ENCODE results near the gene MYZAP. TPM values are rescaled to one million over a fixed set of nuclear protein-coding genes. Genes with fewer than 3 reads are reported as not detected.

The MYZAP gene
- total and polyA plus RNA-seq, 2 of the 8 experiments (the other 6 are each of a cell fraction or from before 2014, with no cell fraction given) = 0.41 to 0.65 TPM

GRCh38 chr15:57591822-57592367 is at the start of gene MYZAP (continued):
- no peak for TF ChIP-seq JUN (IDR thresholded peaks at IDR 0.05; ENCODE audit: low read depth, low read length)
- TF ChIP-seq E2F6 (IDR thresholded peaks at IDR 0.05) = no peak
- no peak for TF ChIP-seq POLR2AphosphoS5 (IDR thresholded peaks at IDR 0.05; ENCODE audit: low read depth, low read length)
- TF ChIP-seq CEBPB (IDR thresholded peaks at IDR 0.05; ENCODE audit: low read depth, low read length) = no peak
- TF ChIP-seq SIRT6 (IDR thresholded peaks at IDR 0.05; ENCODE audit: low read length) = no peak
- peak; percentile 58; the same call in 1 of the 2 replicates for TF ChIP-seq EGR1 (IDR thresholded peaks at IDR 0.05; ENCODE audit: borderline replicate concordance, low read depth, low read length)
- TF ChIP-seq BRCA1 (IDR thresholded peaks at IDR 0.05; ENCODE audit: low read depth, low read length) = no peak
- no peak for TF ChIP-seq CBX5 (IDR thresholded peaks at IDR 0.05; ENCODE audit: low read depth, low read length)
- no peak for TF ChIP-seq TAF7 (optimal IDR thresholded peaks at IDR 0.05; ENCODE audit: borderline replicate concordance, low read depth, low read length)
- TF ChIP-seq SIX5 (IDR thresholded peaks at IDR 0.05; ENCODE audit: low read depth, low read length) = no peak
- TF ChIP-seq SP4 (IDR thresholded peaks at IDR 0.05; ENCODE audit: low read length) = no peak
- TF ChIP-seq POLR2A (IDR thresholded peaks at IDR 0.05; ENCODE audit: control extremely low read depth in 1 of 2, low read depth in 2 of 2, low read length in 2 of 2) = no peak
- TF ChIP-seq TEAD4 (IDR thresholded peaks at IDR 0.05; ENCODE audit: low read depth, low read length) = no peak
- no peak for TF ChIP-seq KDM1A (IDR thresholded peaks at IDR 0.05; ENCODE audit: borderline replicate concordance, low read length)
- no peak for TF ChIP-seq HDAC6 (IDR thresholded peaks at IDR 0.05; ENCODE audit: low read depth, low read length)
- no peak for TF ChIP-seq BCL11A (IDR thresholded peaks at IDR 0.05; ENCODE audit: low read depth in 2 of 2, low read length in 2 of 2)

Data from H1 (cell line).